Panc1 (cell line): Measurements from ENCODE around the gene NPAS3.

ENCODE experiments used
- POLR2AphosphoS5 ChIP-seq: IDR thresholded peaks from 2 replicates; pipeline ENCODE4 v1.6.1; 2012; ENCODE audit warnings: mild to moderate bottlenecking, low read depth, low read length, moderate library complexity
- SIN3A ChIP-seq: IDR thresholded peaks from 2 replicates; pipeline ENCODE4 v1.6.1; 2012; ENCODE audit warnings: low read depth, mild to moderate bottlenecking, low read length, moderate library complexity, borderline replicate concordance; ENCODE audit not compliant: insufficient read depth
- TCF7L2 ChIP-seq: IDR thresholded peaks from 2 replicates; pipeline ENCODE4 v1.6.1; 2011; ENCODE audit warnings: mild to moderate bottlenecking, low read depth, low read length, inconsistent platforms
- TF ChIP-seq, protein P1 (sequence below): fragments of 450-650 bp; IDR thresholded peaks from 2 replicates; pipeline ENCODE4 v1.5.1; 2017; ENCODE audit warnings: mild to moderate bottlenecking
- TF ChIP-seq, protein P2 (sequence below), 2 experiments: IDR thresholded peaks; 2 replicates each; pipeline ENCODE4 v1.6.1; 2011 to 2012; ENCODE audit warnings: low read depth in 2 of 2, control low read depth in 1 of 2, low read length in 1 of 2, mild to moderate bottlenecking in 1 of 2, moderate library complexity in 1 of 2; ENCODE audit not compliant: insufficient read depth in 1 of 2

DNA sequence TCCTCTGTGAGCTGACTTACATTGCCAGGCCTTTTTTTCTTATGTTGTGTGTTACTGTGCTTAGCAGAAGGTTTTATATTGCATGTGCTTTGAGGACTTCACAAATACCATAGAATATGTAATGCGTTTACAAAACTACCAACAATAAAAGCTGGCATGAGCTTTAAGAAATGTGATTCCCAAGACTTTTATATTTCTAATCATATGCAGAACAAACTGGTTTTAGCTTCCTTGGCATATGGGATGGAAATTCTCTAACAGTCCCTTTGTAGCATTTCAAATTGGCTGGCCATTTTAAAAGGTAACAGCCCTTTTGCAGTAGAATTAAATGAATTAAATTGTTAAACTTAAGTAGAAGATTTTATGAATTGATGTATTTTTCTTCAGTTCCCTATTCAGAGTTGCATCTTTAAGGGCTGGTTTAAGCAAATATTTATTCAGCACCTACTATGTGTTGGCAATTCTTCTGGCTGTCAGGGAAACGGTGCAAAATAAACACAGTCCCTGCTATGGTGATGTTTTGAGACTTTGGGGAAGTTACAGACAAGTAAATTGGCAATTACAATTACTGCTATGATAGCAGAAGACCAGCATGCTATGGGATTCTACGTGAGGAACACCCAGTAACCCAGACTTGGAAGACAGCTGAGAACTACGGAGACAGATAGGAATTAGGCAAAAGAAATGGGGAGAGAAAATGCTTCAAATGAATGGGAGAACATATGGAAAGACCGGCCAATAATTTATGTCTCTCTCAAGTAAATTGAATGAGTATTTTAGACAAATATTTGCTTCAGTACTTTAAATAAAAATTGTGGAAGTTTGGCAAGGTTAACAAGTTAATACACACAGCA, 565.8 kb downstream of the NPAS3 start:
- no peak for TF ChIP-seq POLR2AphosphoS5
- TF ChIP-seq, protein P1, sequence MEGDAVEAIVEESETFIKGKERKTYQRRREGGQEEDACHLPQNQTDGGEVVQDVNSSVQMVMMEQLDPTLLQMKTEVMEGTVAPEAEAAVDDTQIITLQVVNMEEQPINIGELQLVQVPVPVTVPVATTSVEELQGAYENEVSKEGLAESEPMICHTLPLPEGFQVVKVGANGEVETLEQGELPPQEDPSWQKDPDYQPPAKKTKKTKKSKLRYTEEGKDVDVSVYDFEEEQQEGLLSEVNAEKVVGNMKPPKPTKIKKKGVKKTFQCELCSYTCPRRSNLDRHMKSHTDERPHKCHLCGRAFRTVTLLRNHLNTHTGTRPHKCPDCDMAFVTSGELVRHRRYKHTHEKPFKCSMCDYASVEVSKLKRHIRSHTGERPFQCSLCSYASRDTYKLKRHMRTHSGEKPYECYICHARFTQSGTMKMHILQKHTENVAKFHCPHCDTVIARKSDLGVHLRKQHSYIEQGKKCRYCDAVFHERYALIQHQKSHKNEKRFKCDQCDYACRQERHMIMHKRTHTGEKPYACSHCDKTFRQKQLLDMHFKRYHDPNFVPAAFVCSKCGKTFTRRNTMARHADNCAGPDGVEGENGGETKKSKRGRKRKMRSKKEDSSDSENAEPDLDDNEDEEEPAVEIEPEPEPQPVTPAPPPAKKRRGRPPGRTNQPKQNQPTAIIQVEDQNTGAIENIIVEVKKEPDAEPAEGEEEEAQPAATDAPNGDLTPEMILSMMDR = no peak
- TF ChIP-seq SIN3A = no peak
- TF ChIP-seq TCF7L2 = no peak
- TF ChIP-seq, protein P2, sequence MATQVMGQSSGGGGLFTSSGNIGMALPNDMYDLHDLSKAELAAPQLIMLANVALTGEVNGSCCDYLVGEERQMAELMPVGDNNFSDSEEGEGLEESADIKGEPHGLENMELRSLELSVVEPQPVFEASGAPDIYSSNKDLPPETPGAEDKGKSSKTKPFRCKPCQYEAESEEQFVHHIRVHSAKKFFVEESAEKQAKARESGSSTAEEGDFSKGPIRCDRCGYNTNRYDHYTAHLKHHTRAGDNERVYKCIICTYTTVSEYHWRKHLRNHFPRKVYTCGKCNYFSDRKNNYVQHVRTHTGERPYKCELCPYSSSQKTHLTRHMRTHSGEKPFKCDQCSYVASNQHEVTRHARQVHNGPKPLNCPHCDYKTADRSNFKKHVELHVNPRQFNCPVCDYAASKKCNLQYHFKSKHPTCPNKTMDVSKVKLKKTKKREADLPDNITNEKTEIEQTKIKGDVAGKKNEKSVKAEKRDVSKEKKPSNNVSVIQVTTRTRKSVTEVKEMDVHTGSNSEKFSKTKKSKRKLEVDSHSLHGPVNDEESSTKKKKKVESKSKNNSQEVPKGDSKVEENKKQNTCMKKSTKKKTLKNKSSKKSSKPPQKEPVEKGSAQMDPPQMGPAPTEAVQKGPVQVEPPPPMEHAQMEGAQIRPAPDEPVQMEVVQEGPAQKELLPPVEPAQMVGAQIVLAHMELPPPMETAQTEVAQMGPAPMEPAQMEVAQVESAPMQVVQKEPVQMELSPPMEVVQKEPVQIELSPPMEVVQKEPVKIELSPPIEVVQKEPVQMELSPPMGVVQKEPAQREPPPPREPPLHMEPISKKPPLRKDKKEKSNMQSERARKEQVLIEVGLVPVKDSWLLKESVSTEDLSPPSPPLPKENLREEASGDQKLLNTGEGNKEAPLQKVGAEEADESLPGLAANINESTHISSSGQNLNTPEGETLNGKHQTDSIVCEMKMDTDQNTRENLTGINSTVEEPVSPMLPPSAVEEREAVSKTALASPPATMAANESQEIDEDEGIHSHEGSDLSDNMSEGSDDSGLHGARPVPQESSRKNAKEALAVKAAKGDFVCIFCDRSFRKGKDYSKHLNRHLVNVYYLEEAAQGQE (IDR thresholded peaks at IDR 0.05; ENCODE audit: insufficient read depth in 1 of 2, low read depth in 2 of 2, low read length in 1 of 2) = no peak
